RWPE1 (cell line): Measurements from ENCODE around the gene SDC3.

Experiments
- CTCF ChIA-PET: fragments of 350-600 bp; sonication (Branson Sonifier 250); formaldehyde crosslinking; extraction: SDS; loops from one replicate; lab custom pipeline; 2021; lab: Yijun Ruan, JAX
- POLR2A ChIA-PET: fragments of 400-600 bp; formaldehyde crosslinking; extraction: SDS; loops from one replicate; lab custom pipeline; 2020; ENCODE audit warnings: antibody characterized with exemption; ENCODE audit not compliant: low non-redundant PET; lab: Yijun Ruan, JAX
- DNase-seq: peaks from one replicate; pipeline ENCODE4 v3.0.0; 2012; ENCODE audit warnings: low spot score
- H3K27ac ChIP-seq: fragments of 450-650 bp; 2 replicates; pipeline ENCODE4 v1.5.1; 2017
- TF ChIP-seq, protein P1 (sequence below): fragments of 450-650 bp; conservative IDR thresholded peaks from 2 replicates; pipeline ENCODE4 v1.5.1; 2017; ENCODE audit warnings: low read depth, mild to moderate bottlenecking

Gene SDC3

DNA sequence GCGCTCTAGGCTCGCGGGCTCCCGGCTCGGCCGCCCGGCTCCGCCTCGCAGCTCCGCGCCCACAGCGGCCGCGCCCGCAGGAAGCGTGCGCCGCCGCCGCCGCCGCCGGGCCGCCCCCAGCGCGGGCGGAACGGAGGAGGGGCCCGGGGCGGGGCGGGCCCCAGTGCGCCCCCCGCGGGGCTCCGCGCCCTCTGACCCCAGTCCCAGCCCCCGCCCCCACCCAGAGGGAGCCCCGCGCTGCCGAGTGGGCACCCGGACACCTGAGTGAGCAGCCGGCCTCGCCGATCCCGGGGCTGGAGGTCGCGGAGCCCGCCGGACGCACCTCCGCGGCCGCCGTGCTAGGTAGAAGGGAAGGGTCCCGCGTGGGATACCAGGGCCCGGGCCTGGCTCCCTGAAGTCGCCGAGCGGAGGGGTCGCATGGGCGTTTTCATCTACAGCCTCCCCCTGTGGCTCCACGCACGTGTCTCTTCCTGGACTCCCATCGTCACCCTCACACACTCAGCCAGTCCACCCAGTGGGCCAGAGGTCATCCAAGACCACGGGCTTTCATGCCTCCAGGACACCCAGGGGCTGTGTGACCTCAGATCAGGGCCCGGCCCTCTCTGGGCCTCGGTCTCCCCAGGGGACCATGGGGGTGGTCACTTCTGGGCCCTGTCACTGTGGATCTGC lies at the start of gene SDC3:
Gene SDC3 (minus strand): TSS at position 63 of the 669 bp plus-strand sequence. CDS start 172 bp downstream, outside the sequence.
- H3K27ac ChIP-seq: peak within 1 kb of the TSS; percentile 34
- TF ChIP-seq, protein P1, sequence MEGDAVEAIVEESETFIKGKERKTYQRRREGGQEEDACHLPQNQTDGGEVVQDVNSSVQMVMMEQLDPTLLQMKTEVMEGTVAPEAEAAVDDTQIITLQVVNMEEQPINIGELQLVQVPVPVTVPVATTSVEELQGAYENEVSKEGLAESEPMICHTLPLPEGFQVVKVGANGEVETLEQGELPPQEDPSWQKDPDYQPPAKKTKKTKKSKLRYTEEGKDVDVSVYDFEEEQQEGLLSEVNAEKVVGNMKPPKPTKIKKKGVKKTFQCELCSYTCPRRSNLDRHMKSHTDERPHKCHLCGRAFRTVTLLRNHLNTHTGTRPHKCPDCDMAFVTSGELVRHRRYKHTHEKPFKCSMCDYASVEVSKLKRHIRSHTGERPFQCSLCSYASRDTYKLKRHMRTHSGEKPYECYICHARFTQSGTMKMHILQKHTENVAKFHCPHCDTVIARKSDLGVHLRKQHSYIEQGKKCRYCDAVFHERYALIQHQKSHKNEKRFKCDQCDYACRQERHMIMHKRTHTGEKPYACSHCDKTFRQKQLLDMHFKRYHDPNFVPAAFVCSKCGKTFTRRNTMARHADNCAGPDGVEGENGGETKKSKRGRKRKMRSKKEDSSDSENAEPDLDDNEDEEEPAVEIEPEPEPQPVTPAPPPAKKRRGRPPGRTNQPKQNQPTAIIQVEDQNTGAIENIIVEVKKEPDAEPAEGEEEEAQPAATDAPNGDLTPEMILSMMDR: no peak
- ChIA-PET CTCF (interaction anchor here (0.8 to 7.8 kb wide), 2 partner anchors 105 to 129 kb away, joined by 3 to 186 read pairs; no protein-coding TSS in a partner anchor), POLR2A (no interaction called here)
- DNase-seq: peak; percentile 35

GRCh38 chr1:30957560-30958222 lies 49.1 kb upstream of the SDC3 start:
- POLR2A ChIA-PET: no interaction called here
- H3K27ac ChIP-seq: no peak overlapping the region
- TF ChIP-seq, protein P1: no peak
- CTCF ChIA-PET: interaction anchor here (0.7 kb wide), 1 partner anchor 15 kb away, joined by 4 read pairs; no protein-coding TSS in a partner anchor
- no peak for DNase-seq

DNA sequence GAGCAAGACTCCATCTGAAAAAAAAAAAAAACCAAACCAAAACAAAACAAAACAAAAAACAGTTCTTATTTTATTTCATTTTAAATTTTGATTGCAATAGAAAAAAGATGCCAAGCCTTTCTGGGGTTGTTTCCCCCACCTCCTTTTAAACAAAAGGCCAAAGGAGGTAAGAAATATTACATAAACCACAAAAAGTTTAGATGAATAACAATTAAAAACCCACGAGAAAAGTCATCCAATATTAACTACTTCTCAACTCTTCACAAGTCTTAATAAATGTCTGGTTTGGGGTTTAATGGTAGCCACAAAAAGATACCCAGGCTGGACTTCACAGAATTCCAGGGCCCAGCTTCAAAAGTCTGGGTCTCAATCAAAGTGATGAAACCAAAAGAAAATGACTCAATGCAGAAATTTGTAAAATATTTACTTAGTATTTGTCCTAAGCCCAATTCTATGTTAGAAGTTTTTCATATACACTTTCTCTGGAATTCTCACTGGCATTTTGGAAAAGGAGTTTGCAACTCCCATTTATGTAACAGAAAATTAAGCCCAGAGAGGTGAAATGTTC lies 47.0 kb upstream of the SDC3 start:
- POLR2A ChIA-PET: no interaction called here
- DNase-seq: no peak
- no peak overlapping the region for H3K27ac ChIP-seq
- TF ChIP-seq, protein P1: no peak
- CTCF ChIA-PET: interaction anchor here (0.6 kb wide), 1 partner anchor 109 kb away, joined by 3 read pairs; no protein-coding TSS in a partner anchor

DNA sequence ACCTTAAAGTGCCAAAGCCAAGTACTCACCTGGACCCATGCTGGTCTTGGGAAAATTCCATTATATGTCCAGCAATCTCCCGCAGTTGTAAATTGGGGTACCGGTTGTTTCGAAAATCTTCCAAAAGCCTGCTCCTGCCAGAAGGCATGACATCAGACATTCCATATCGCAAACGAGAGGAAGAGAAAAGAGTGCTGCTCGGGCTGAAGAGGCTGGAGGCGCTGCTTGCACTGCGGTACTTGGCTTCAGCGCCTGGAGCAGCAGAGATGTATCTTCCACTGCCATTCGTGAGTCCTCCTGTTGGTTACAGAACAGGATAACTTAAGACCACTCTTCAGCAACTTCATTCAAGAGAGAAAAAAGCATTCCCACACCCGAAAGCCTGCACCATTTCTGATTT lies 45.1 kb upstream of the SDC3 start:
- ChIA-PET POLR2A (no interaction called here), CTCF (no interaction called here)
- no peak overlapping the region for H3K27ac ChIP-seq
- TF ChIP-seq, protein P1: no peak
- no peak for DNase-seq

- POLR2A ChIA-PET: no interaction called here
- CTCF ChIA-PET: no interaction called here
- no peak for DNase-seq
- no peak overlapping the region for H3K27ac ChIP-seq
- TF ChIP-seq, protein P1: no peak
Measured at GRCh38 chr1:30952098-30952497, 43.5 kb upstream of the SDC3 start.

GRCh38 chr1:30950700-30951099 lies 42.1 kb upstream of the SDC3 start:
- TF ChIP-seq, protein P1: no peak
- no peak for DNase-seq
- no peak overlapping the region for H3K27ac ChIP-seq
- ChIA-PET POLR2A (no interaction called here), CTCF (no interaction called here)
